ENCODE measurements around the gene DOCK1.

DOCK1 gene

GRCh38 chr10:127013211-127013656, 108.0 kb downstream of the DOCK1 start:
- DNase-seq = no peak

- DNase-seq = no peak
Observed at GRCh38 chr10:127013691-127014473, 108.7 kb downstream of the DOCK1 start.

GRCh38 chr10:127014671-127015070, 109.4 kb downstream of the DOCK1 start:
- no peak for DNase-seq

GRCh38 chr10:127015373-127015772, 110.1 kb downstream of the DOCK1 start:
- DNase-seq = no peak

GRCh38 chr10:127016331-127016730, 111.1 kb downstream of the DOCK1 start:
- no peak for DNase-seq

GRCh38 chr10:127017541-127018297, 112.5 kb downstream of the DOCK1 start:
- no peak for DNase-seq

- DNase-seq = no peak
Observed at GRCh38 chr10:127018298-127018650, 113.0 kb downstream of the DOCK1 start.

GRCh38 chr10:127018766-127019165, 113.5 kb downstream of the DOCK1 start:
- DNase-seq = no peak

- no peak for DNase-seq
Observed at GRCh38 chr10:127020260-127020659, 115.0 kb downstream of the DOCK1 start.

- DNase-seq = no peak
Observed at GRCh38 chr10:127021801-127022200, 116.6 kb downstream of the DOCK1 start.

GRCh38 chr10:127024685-127025435, 119.6 kb downstream of the DOCK1 start:
- no peak for DNase-seq

- DNase-seq = no peak
Observed at GRCh38 chr10:127027786-127028185, 122.6 kb downstream of the DOCK1 start.

GRCh38 chr10:127028556-127028955, 123.3 kb downstream of the DOCK1 start:
- DNase-seq = no peak

- DNase-seq = no peak
Observed at GRCh38 chr10:127029061-127029460, 123.8 kb downstream of the DOCK1 start.

- DNase-seq = no peak
Observed at GRCh38 chr10:127033216-127034033, 128.2 kb downstream of the DOCK1 start.

- DNase-seq = no peak
Observed at GRCh38 chr10:127034034-127034633, 128.9 kb downstream of the DOCK1 start.

GRCh38 chr10:127034790-127035189, 129.6 kb downstream of the DOCK1 start:
- no peak for DNase-seq

GRCh38 chr10:127035827-127036226, 130.6 kb downstream of the DOCK1 start:
- DNase-seq = no peak

GRCh38 chr10:127036987-127037386, 131.8 kb downstream of the DOCK1 start:
- no peak for DNase-seq

- no peak for DNase-seq
Observed at GRCh38 chr10:127039435-127039834, 134.2 kb downstream of the DOCK1 start.

- no peak for DNase-seq
Observed at GRCh38 chr10:127040756-127041155, 135.5 kb downstream of the DOCK1 start.

GRCh38 chr10:127041552-127041951, 136.3 kb downstream of the DOCK1 start:
- no peak for DNase-seq
